ENCODE data around the gene KCNJ4.
A peak's percentile ranks its signal among the peaks of the same experiment; 100 is the strongest.
"Not testable (repeated sequence)": the region's sequence is repeated elsewhere in the genome, so short reads cannot be mapped to it uniquely, and the experiment has no call there.

Gene KCNJ4

DNA sequence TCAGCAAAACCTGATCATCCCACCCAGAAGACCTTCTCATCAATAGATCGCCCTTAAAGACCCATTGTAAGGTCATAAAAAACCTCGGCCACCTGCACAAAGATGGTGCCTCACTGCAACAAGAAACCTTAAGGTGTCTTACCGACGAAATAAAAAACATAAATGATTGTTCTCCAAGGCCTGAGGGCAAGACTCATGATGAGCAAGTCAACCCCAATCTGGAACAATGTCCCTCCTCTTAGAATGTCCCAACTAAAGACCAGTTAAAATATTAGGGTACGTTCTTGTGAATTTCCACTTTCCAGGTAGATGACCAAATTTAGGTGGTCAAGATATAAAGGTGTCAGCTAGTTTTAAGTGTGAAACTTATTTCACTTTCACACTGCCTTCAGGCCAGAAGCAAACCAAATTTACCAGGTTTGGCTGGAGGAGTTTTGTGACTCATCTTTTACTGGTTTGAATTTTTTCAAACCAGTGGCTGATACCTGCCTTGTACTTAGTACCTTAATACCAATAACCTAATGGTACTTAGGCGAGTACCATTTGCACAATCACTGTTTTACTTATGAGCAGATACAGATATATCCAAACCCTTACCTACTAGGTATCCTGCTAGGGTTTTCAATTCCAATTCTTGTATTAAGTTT is 27.8 kb upstream of the KCNJ4 start:
- H3K27ac Mint-ChIP-seq = no peak overlapping the region
- H3K4me3 Mint-ChIP-seq = no peak overlapping the region
- DNase-seq = no peak
- H3K36me3 Mint-ChIP-seq = peaks cover 59% of the 10 kb centered on the region
- H3K4me1 Mint-ChIP-seq = peaks cover 17% of the 10 kb centered on the region
- no peaks in the 10 kb centered on the region for H3K9me3 Mint-ChIP-seq
- H3K27me3 Mint-ChIP-seq = no peaks in the 10 kb centered on the region
- CTCF ChIA-PET = no interaction called here

DNA sequence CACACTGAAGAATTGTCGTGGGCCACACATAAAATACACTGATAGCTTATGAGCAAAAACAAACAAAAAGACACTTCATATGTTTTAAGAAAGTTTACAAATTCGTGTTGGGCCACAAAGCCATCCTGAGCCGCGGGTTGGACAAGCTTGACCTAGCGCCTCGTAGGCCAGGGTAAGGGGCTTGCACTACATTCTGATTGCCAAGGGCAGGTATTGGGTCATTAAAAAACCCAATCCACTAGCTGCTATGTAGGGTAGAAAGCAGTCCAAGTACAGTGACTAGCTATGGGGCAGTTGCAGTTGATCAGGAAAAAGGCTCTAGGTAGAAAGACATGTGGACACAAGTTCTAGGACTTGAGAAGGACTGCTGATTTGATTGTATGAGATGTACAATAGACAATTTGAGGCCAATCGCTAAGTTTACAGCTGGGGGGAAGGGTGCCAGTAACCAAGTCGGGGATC is 26.9 kb upstream of the KCNJ4 start:
- Mint-ChIP-seq H3K4me3 (no peak overlapping the region), H3K9me3 (no peaks in the 10 kb centered on the region), H3K36me3 (peaks cover 57% of the 10 kb centered on the region), H3K27me3 (no peaks in the 10 kb centered on the region), H3K27ac (no peak overlapping the region), H3K4me1 (peaks cover 16% of the 10 kb centered on the region)
- CTCF ChIA-PET = interaction anchor here (1.0 kb wide), 1 partner anchor 90 kb away, joined by 3 read pairs; no protein-coding TSS in a partner anchor
- DNase-seq = no peak

- no peaks in the 10 kb centered on the region for H3K9me3 Mint-ChIP-seq
- no peaks in the 10 kb centered on the region for H3K27me3 Mint-ChIP-seq
- DNase-seq = no peak
Measured at GRCh38 chr22:38481162-38481870, 26.3 kb upstream of the KCNJ4 start.

DNA sequence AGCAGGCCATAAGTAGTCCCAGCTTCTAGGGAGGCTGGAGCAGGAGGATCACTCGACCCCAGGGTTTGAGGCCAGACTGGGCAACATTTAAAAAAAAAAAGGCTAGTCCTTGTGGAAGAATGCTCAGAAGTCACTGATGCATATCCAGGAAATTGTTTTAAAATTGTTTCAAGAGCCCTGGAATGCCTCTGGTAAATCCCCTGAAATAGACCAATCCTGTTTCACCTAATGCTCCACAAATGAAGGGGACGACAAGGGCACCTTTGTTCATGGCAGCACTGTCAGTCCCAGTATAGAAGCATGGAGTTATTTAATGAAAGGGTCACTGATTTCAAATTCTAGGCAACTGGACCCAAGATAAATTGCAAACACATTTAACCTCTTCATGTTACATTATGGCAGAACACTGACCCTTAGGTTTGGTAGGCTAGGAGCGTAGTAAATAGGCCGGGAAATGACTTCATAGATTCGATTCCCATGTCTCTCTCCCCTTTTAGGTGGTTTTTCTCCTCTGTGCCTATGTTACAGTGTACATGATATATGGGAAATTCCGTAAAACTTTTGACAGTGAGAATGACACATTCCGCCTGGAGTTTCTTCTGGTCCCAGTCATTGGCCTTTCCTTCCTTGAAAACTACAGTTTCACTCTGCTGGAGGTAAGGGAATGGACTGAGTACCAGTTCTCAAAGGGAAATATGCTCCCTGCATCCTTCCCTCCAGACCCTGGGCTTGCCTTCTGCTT is 24.3 kb upstream of the KCNJ4 start:
- CTCF ChIA-PET = no interaction called here
- DNase-seq = no peak
- H3K36me3 Mint-ChIP-seq = peaks cover 34% of the 10 kb centered on the region
- H3K9me3 Mint-ChIP-seq = no peaks in the 10 kb centered on the region
- H3K27me3 Mint-ChIP-seq = peaks cover 3% of the 10 kb centered on the region
- peaks cover 4% of the 10 kb centered on the region for H3K4me1 Mint-ChIP-seq
- H3K27ac Mint-ChIP-seq = no peak overlapping the region
- no peak overlapping the region for H3K4me3 Mint-ChIP-seq

More at GRCh38 chr22:38481162-38481870, 26.3 kb upstream of the KCNJ4 start:
- Mint-ChIP-seq H3K4me1 (peaks cover 11% of the 10 kb centered on the region), H3K27ac (peak overlapping the region; percentile 35), H3K4me3 (no peak overlapping the region), H3K36me3 (peaks cover 51% of the 10 kb centered on the region)
- CTCF ChIA-PET = interaction anchor here (1.0 kb wide), 1 partner anchor 91 kb away, joined by 3 read pairs; no protein-coding TSS in a partner anchor

DNA sequence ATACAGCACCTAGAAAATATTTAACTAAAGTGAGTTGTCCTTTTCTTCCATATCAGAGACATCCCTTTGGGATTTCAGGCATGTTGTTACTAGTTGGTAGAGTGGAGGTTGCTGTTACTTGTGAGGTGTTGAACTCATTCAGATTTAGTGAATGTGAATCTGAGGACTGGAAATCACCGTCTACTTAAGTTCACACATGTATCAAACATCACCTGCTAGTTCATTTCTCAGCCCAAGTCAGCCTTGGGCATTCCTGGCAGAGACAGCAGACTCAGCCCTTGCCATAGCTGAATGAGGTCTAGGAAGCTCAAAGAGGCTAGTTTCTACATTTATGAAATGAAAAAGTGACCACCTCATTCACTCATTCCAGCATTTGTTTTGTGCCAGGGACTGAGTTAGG is 22.6 kb upstream of the KCNJ4 start:
- Mint-ChIP-seq H3K4me1 (no peaks in the 10 kb centered on the region), H3K9me3 (no peaks in the 10 kb centered on the region), H3K36me3 (peaks cover 17% of the 10 kb centered on the region), H3K27ac (peak overlapping the region; percentile 12), H3K4me3 (no peak overlapping the region), H3K27me3 (peaks cover 15% of the 10 kb centered on the region)
- no peak for DNase-seq
- CTCF ChIA-PET = no interaction called here

DNA sequence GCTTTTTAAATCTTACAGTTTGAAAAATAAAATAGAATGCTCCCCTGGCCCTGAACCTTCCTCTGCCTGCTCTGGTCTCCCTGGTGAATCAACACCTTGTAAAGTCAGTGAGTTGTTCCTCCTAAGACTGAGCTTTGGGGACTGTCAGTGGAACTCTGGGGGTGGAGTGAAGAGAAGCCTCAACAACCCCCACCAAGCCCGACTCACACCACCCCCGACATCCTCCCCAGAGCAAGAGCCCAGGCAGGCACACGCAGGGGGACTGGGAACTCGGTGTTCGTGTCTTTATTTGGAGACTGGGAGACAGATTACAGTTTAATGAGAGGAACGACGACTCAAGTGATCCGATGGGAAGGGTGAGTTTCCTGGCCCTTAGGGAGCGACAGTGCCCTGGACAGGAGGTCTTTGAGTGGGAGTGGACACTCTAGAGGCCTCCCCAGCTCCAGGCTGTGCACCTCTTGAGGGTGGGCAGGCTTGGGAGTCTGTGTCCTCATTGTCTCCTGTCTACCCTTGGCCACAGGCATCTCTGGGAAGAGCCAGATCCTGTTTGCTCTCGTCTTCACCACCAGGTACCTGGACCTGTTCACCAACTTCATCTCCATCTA is 19.1 kb upstream of the KCNJ4 start:
- CTCF ChIA-PET = no interaction called here
- H3K9me3 Mint-ChIP-seq = no peaks in the 10 kb centered on the region
- H3K4me3 Mint-ChIP-seq = no peak overlapping the region
- no peaks in the 10 kb centered on the region for H3K4me1 Mint-ChIP-seq
- peaks cover 27% of the 10 kb centered on the region for H3K27me3 Mint-ChIP-seq
- no peaks in the 10 kb centered on the region for H3K36me3 Mint-ChIP-seq
- H3K27ac Mint-ChIP-seq = no peak overlapping the region
- DNase-seq = no peak

DNA sequence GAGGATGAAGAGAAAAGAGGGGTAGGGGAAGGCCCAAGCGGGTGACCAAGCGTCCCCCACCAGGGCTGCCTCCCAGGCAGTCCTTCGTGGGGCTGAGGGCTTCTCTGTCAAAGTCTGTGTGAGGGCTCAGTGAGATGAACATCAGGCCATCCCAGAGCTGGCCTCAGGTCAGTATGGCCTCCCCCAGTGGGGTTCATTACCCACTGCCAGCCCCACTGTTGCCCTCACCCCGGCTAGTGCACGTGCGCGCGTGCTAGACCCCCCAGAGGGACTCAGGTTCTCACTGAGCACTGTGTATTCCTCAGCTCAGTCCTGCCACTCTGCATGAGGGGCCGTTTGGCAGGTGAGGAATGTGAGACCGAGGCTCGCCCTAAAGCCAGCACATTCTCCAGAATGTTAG is 16.2 kb upstream of the KCNJ4 start:
- DNase-seq = no peak
- no peaks in the 10 kb centered on the region for H3K36me3 Mint-ChIP-seq
- peaks cover 8% of the 10 kb centered on the region for H3K4me1 Mint-ChIP-seq
- CTCF ChIA-PET = no interaction called here
- H3K27ac Mint-ChIP-seq = no peak overlapping the region
- H3K4me3 Mint-ChIP-seq = no peak overlapping the region
- no peaks in the 10 kb centered on the region for H3K9me3 Mint-ChIP-seq
- H3K27me3 Mint-ChIP-seq = peaks cover 56% of the 10 kb centered on the region

DNA sequence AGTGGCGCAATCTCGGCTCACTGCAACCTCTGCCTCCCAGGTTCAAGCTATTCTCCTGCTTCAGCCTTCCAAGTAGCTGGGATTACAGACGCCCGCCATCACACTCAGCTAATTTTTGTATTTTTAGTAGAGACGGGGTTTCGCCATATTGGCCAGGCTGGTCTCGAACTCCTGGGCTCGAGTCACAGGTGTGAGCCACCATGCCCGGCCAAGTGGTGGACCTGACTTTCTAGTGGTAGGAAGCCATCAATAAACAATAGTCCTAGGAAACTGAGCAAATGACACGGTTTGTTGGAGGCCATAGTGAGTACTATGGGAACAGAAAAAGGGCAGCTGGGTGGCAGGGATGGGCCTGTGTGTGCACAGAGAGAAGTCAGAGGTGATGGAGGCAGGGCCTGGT is 15.2 kb upstream of the KCNJ4 start:
- H3K9me3 Mint-ChIP-seq, H3K4me3 Mint-ChIP-seq, DNase-seq, CTCF ChIA-PET, H3K36me3 Mint-ChIP-seq, H3K4me1 Mint-ChIP-seq, H3K27ac Mint-ChIP-seq: not testable (repeated sequence)
- H3K27me3 Mint-ChIP-seq = peaks cover 67% of the 10 kb centered on the region

DNA sequence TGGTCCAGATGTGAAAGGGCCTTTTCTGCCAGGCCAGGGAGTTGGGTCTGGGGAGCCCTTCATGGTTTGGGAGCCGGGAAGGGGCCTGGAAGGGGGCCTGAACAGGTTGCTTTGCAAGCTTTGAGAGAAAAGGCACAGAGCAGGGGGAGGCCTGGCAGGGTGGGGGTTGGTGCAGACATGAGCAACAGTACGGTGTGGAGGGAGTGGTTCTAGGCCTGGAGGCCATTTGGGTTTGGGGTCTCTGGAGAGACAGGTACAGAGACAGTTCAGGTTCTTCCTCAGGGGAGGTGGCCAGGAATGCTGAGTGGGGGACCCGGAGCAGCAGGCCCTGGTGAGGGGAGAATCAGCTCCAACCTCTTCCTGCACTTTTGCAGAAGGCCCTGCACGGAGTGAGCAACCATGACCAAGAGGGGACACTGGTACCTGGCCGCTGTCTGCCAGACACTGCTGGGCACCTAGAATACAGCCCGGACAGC is 14.3 kb upstream of the KCNJ4 start:
- CTCF ChIA-PET = interaction anchor here (1.4 kb wide), 1 partner anchor 30 kb away, joined by 3 read pairs; no protein-coding TSS in a partner anchor
- Mint-ChIP-seq H3K9me3 (no peaks in the 10 kb centered on the region), H3K4me3 (no peak overlapping the region), H3K27ac (no peak overlapping the region), H3K27me3 (peaks cover 73% of the 10 kb centered on the region), H3K4me1 (peaks cover 8% of the 10 kb centered on the region), H3K36me3 (no peaks in the 10 kb centered on the region)
- no peak for DNase-seq

GRCh38 chr22:38468443-38469305 is 13.7 kb upstream of the KCNJ4 start:
- Mint-ChIP-seq H3K9me3 (no peaks in the 10 kb centered on the region), H3K4me1 (peaks cover 8% of the 10 kb centered on the region), H3K27me3 (peaks cover 73% of the 10 kb centered on the region), H3K27ac (no peak overlapping the region), H3K4me3 (peak overlapping the region; percentile 59), H3K36me3 (no peaks in the 10 kb centered on the region)
- CTCF ChIA-PET = interaction anchor here (1.4 kb wide), 1 partner anchor 30 kb away, joined by 3 read pairs; no protein-coding TSS in a partner anchor
- DNase-seq = no peak

DNA sequence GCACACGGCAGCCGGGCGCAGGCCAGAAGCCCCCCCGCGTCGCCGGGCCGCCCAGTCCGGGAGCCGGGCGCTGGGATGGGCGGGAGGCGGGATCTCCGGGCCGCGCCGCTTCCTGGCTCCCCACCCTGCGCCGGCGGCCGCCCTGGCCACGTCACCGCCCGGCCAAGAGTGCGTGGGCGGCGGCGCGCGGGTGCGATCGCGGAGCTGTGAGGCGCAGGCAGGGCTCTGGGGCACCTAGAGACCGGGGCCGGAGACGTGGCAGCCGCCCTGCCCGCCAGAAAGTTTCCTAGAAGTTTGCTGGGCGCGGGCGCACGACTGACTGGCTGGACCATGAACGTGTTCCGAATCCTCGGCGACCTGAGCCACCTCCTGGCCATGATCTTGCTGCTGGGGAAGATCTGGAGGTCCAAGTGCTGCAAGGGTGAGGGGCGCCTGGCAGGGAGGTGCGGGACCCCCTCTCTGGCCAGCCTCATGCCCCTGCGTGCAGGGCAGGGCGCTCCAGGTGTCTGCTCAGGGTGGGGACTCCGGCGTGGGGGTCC is 13.0 kb upstream of the KCNJ4 start, which contains the start of gene KDELR3:
TSS of gene KDELR3 (plus strand) at position 193 of the 539 bp plus-strand sequence. CDS start at position 331, 138 bp downstream.
- no peak within 1 kb of the TSS for H3K27ac Mint-ChIP-seq
- CTCF ChIA-PET = interaction anchor here (1.4 kb wide), 1 partner anchor 31 kb away, joined by 3 read pairs; no protein-coding TSS in a partner anchor
- H3K4me3 Mint-ChIP-seq = peak within 1 kb of the TSS; percentile 63
- H3K9me3 Mint-ChIP-seq = no peaks in the 10 kb centered on the region
- H3K36me3 Mint-ChIP-seq = no peaks in the 10 kb centered on the region
- peaks cover 12% of the 10 kb centered on the region for H3K4me1 Mint-ChIP-seq
- peak; percentile 58 for DNase-seq
- peaks cover 74% of the 10 kb centered on the region for H3K27me3 Mint-ChIP-seq

DNA sequence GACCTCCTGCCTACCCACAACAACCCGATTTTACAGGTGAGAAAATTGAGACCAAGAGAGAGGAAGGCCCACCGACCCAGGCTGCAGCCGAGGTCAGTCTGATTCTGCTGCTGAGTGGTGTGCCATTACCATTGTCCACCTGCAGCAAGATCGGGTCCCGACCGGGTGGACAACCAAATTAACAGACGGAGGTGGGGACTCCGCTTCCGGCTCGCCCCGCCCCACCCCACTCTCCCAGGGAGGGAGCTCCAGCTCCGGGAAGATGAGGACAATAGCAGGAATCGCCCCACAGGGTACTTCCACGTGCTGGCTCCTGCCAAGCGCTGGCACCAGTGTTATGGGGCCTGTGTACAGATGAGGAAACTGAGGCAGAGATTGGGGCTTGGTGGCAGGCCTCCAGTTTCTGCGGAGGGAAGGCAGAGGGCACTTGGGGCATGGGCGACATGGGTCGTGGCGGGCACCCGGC is 12.5 kb upstream of the KCNJ4 start:
- CTCF ChIA-PET = no interaction called here
- DNase-seq = no peak
- Mint-ChIP-seq H3K4me3 (peak overlapping the region; percentile 63), H3K4me1 (peaks cover 12% of the 10 kb centered on the region), H3K27me3 (peaks cover 79% of the 10 kb centered on the region), H3K36me3 (no peaks in the 10 kb centered on the region), H3K27ac (no peak overlapping the region), H3K9me3 (no peaks in the 10 kb centered on the region)
